Tongue (tissue), 2 donors: ENCODE data around the gene C10orf67. TPM values are rescaled to one million over a fixed set of nuclear protein-coding genes. Genes with fewer than 3 reads are reported as not detected.
A peak's percentile ranks its signal among the peaks of the same experiment; 100 is the strongest.
"Not testable (repeated sequence)": the region's sequence is repeated elsewhere in the genome, so short reads cannot be mapped to it uniquely, and the experiment has no call there.

ENCODE experiments used
- DNase-seq: peaks from one replicate; pipeline ENCODE4 v3.0.0-alpha.2; 2015
- total RNA-seq: library from RNA; depleted of rRNA; stranded (reverse); fragments of >200 nt; gene quantifications from one replicate; pipeline ENCODE4 v1.2.3, GENCODE V29; 2014

C10orf67 gene
- total RNA-seq, 1 donor from 2014 or later, result 0.82 TPM

- DNase-seq, result no peak
These were observed 81.0 kb downstream of the C10orf67 start for GRCh38 chr10:23263441-23264164.

GRCh38 chr10:23262928-23263327, 81.7 kb downstream of the C10orf67 start:
- DNase-seq, result no peak

GRCh38 chr10:23258516-23258915, 86.1 kb downstream of the C10orf67 start:
- peak; percentile 25 for DNase-seq

GRCh38 chr10:23253780-23254179, 90.8 kb downstream of the C10orf67 start:
- DNase-seq, result no peak

- DNase-seq, result not testable (repeated sequence)
These were observed 91.7 kb downstream of the C10orf67 start for GRCh38 chr10:23252859-23253258.

- DNase-seq, result not testable (repeated sequence)
These were observed 102.8 kb downstream of the C10orf67 start for GRCh38 chr10:23241779-23242178.

- DNase-seq, result no peak
These were observed 106.6 kb downstream of the C10orf67 start for GRCh38 chr10:23238015-23238414.

- no peak for DNase-seq
These were observed 114.0 kb downstream of the C10orf67 start for GRCh38 chr10:23230582-23230981.

GRCh38 chr10:23217471-23217870, 127.1 kb downstream of the C10orf67 start:
- no peak for DNase-seq

GRCh38 chr10:23205972-23206642, 138.5 kb downstream of the C10orf67 start:
- DNase-seq, result no peak

GRCh38 chr10:23204773-23205172, 139.8 kb downstream of the C10orf67 start:
- DNase-seq, result no peak

GRCh38 chr10:23203369-23204325, 140.9 kb downstream of the C10orf67 start:
- DNase-seq, result no peak

- DNase-seq, result no peak
These were observed 141.8 kb downstream of the C10orf67 start for GRCh38 chr10:23202779-23203178.

- no peak for DNase-seq
These were observed 142.8 kb downstream of the C10orf67 start for GRCh38 chr10:23201837-23202236.

- no peak for DNase-seq
These were observed 143.5 kb downstream of the C10orf67 start for GRCh38 chr10:23200997-23201652.

- DNase-seq, result no peak
These were observed 144.0 kb downstream of the C10orf67 start for GRCh38 chr10:23200586-23200985.

GRCh38 chr10:23199768-23200511, 144.7 kb downstream of the C10orf67 start:
- no peak for DNase-seq

GRCh38 chr10:23198940-23199767, 145.4 kb downstream of the C10orf67 start:
- no peak for DNase-seq

GRCh38 chr10:23198610-23198939, 146.0 kb downstream of the C10orf67 start:
- DNase-seq, result no peak

- DNase-seq, result peak; percentile 78
These were observed 147.2 kb downstream of the C10orf67 start for GRCh38 chr10:23197416-23197861.
